Neural cell (in vitro differentiated cells): ENCODE results near the gene SNPH. TPM values are rescaled to one million over a fixed set of nuclear protein-coding genes. Genes with fewer than 3 reads are reported as not detected.

Experiments used
- H2AFZ ChIP-seq: fragments of 200-600, 300-800 bp; sonication (generic), shearing (Covaris generic); 2 replicates; pipeline ENCODE4 v1.6.0; 2014; ENCODE audit warnings: low read depth, mild to moderate bottlenecking, antibody characterized with exemption, low read length, moderate library complexity
- H3F3A ChIP-seq: fragments of 200-600 bp; shearing (Covaris generic); 2 replicates; pipeline ENCODE4 v1.6.1; 2016; ENCODE audit warnings: mild to moderate bottlenecking, moderate library complexity, mixed read lengths, antibody characterized with exemption, low read length; ENCODE audit not compliant: insufficient read depth, poor library complexity, severe bottlenecking
- H3K27ac ChIP-seq: fragments of 200-600, 300-800 bp; sonication (generic), shearing (Covaris generic); 2 replicates; pipeline ENCODE4 v1.5.1; 2014; ENCODE audit warnings: mild to moderate bottlenecking, low read length, moderate library complexity
- H3K27me3 ChIP-seq: fragments of 300-800, 200-600 bp; sonication (generic), shearing (Covaris generic); 2 replicates; pipeline ENCODE4 v1.6.0; 2014; ENCODE audit warnings: mild to moderate bottlenecking, low read depth, low read length, moderate library complexity; ENCODE audit not compliant: insufficient read depth
- H3K36me3 ChIP-seq: fragments of 300-800, 200-600 bp; sonication (generic), shearing (Covaris generic); 2 replicates; pipeline ENCODE4 v1.5.1; 2014; ENCODE audit warnings: mild to moderate bottlenecking, antibody characterized with exemption, low read length, moderate library complexity; ENCODE audit not compliant: insufficient read depth
- H3K4me2 ChIP-seq: fragments of 300-800, 200-600 bp; sonication (generic), shearing (Covaris generic); 2 replicates; pipeline ENCODE4 v1.6.0; 2014; ENCODE audit warnings: mild to moderate bottlenecking, low read length
- H3K4me3 ChIP-seq: fragments of 300-800, 200-600 bp; sonication (generic), shearing (Covaris generic); 2 replicates; pipeline ENCODE4 v1.5.1; 2014; ENCODE audit warnings: mild to moderate bottlenecking, low read length, moderate library complexity
- H3K79me2 ChIP-seq: fragments of 200-600 bp; shearing (Covaris generic); replicated peaks from 2 replicates; pipeline ENCODE4 v1.6.0; 2014; ENCODE audit warnings: mild to moderate bottlenecking, low read length, moderate library complexity; ENCODE audit not compliant: insufficient read depth
- H3K9ac ChIP-seq: fragments of 300-800, 200-600 bp; sonication (generic), shearing (Covaris generic); 2 replicates; pipeline ENCODE4 v1.6.1; 2016; ENCODE audit warnings: mild to moderate bottlenecking, low read length, mixed read lengths
- H3K9me2 ChIP-seq: fragments of 200-600 bp; shearing (Covaris generic); 2 replicates; pipeline ENCODE4 v1.6.1; 2016; ENCODE audit warnings: mild to moderate bottlenecking, low read length, mixed read lengths; ENCODE audit not compliant: insufficient read depth
- H3K9me3 ChIP-seq: fragments of 200-600, 300-800 bp; sonication (generic), shearing (Covaris generic); 2 replicates; pipeline ENCODE4 v1.6.1; 2016; ENCODE audit warnings: mild to moderate bottlenecking, mixed run types, low read length, moderate library complexity, mixed read lengths
- H4K20me1 ChIP-seq: fragments of 200-600 bp; shearing (Covaris generic); 2 replicates; pipeline ENCODE4 v1.6.1; 2016; ENCODE audit warnings: mild to moderate bottlenecking, mixed run types; ENCODE audit not compliant: insufficient read depth
- EP300 ChIP-seq: fragments of 450-650 bp; conservative IDR thresholded peaks from 2 replicates; pipeline ENCODE4 v1.6.1; 2014; ENCODE audit warnings: antibody characterized with exemption, mild to moderate bottlenecking, moderate library complexity; ENCODE audit not compliant: poor library complexity, severe bottlenecking
- EZH2 ChIP-seq: fragments of 200-600, 300-800 bp; shearing (Covaris generic), sonication (generic); IDR thresholded peaks from 2 replicates; pipeline ENCODE4 v1.6.1; 2014; ENCODE audit warnings: antibody characterized with exemption, low read length, borderline replicate concordance, mild to moderate bottlenecking; ENCODE audit not compliant: insufficient read depth, poor library complexity, severe bottlenecking
- MXI1 ChIP-seq: fragments of 450-650 bp; conservative IDR thresholded peaks from 2 replicates; pipeline ENCODE4 v1.6.1; 2014; ENCODE audit warnings: antibody characterized with exemption, mild to moderate bottlenecking; ENCODE audit not compliant: poor library complexity, severe bottlenecking
- POLR2AphosphoS5 ChIP-seq: IDR thresholded peaks from 2 replicates; pipeline ENCODE4 v1.6.1; 2012
- RAD21 ChIP-seq: fragments of 450-650 bp; conservative IDR thresholded peaks from 2 replicates; pipeline ENCODE4 v1.6.1; 2014; ENCODE audit warnings: antibody characterized with exemption, mild to moderate bottlenecking, moderate library complexity
- REST ChIP-seq: IDR thresholded peaks from 2 replicates; pipeline ENCODE4 v1.6.1; 2012; ENCODE audit warnings: borderline replicate concordance
- SMC3 ChIP-seq: fragments of 450-650 bp; conservative IDR thresholded peaks from 2 replicates; pipeline ENCODE4 v1.6.1; 2014; ENCODE audit warnings: antibody characterized with exemption, mild to moderate bottlenecking, moderate library complexity; ENCODE audit not compliant: poor library complexity
- TAF1 ChIP-seq: IDR thresholded peaks from 2 replicates; pipeline ENCODE4 v1.6.1; 2012; ENCODE audit warnings: low read depth
- polyA plus RNA-seq: library from polyadenylated mRNA; depleted of rRNA; stranded (reverse); fragments of >200 nt; gene quantifications from 2 replicates; pipeline ENCODE4 v1.2.3, GENCODE V29; 2014
- TF ChIP-seq, protein P1 (sequence below): fragments of 450-650 bp; IDR thresholded peaks from 2 replicates; pipeline ENCODE4 v1.5.1; 2014; ENCODE audit warnings: antibody characterized with exemption, mild to moderate bottlenecking, moderate library complexity; ENCODE audit not compliant: poor library complexity, severe bottlenecking

Gene SNPH
- polyA plus RNA-seq, 1 donor from 2014 or later, result 25.6 TPM

DNA sequence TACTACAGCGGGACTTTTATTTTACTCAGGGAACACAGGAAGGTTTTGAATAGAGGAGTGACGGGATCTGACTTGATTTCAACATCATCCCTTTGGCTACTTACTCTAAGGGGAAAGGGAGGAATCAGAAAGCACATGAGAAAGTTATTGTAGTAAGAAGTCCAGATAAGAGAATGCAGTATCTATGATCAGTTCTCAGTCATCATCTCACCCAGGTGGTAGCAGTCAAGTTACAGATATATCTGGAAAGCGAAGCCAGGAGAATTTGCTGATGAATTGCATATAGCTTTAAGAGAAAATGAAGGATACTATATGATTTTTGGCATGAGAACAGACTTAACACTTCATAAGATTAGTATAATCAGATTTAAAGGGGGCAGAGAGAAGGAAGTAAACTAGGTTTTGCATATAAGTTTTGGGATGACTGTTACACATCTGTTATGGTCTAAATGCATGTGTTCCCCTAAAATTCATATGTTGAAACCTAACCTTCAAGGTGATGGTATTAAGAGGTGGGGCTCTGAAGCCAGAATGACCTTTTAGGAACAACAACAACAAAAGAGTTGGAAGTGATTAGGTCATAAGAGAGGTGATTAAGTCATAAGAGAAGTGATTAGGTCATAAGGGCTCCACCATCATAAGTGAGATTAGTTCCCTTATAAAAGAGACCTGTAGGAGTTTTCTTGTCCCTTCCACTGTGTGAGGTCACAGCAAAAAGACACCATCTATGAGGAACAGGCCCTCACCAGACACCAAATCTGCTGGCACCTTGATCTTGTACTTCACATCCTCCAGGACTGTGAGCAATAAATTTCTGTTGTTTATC, 33.6 kb upstream of the SNPH start:
- H3F3A ChIP-seq, result no peaks in the 10 kb centered on the region
- H4K20me1 ChIP-seq, result no peaks in the 10 kb centered on the region
- no peak overlapping the region for H3K4me2 ChIP-seq
- no peak overlapping the region for H3K4me3 ChIP-seq
- H3K27ac ChIP-seq, result no peak overlapping the region
- H3K27me3 ChIP-seq, result peaks cover 3% of the 10 kb centered on the region
- H3K79me2 ChIP-seq, result no peaks in the 10 kb centered on the region
- H2AFZ ChIP-seq, result no peak overlapping the region
- no peaks in the 10 kb centered on the region for H3K9me3 ChIP-seq
- no peak for TF ChIP-seq EZH2
- no peaks in the 10 kb centered on the region for H3K9me2 ChIP-seq
- H3K9ac ChIP-seq, result no peak overlapping the region
- no peaks in the 10 kb centered on the region for H3K36me3 ChIP-seq

GRCh38 chr20:1240549-1240948, 25.5 kb upstream of the SNPH start:
- Histone ChIP-seq H4K20me1 (no peaks in the 10 kb centered on the region), H3K36me3 (no peaks in the 10 kb centered on the region), H3K4me2 (no peak overlapping the region), H2AFZ (no peak overlapping the region), H3K79me2 (no peaks in the 10 kb centered on the region), H3K4me3 (no peak overlapping the region), H3F3A (no peaks in the 10 kb centered on the region), H3K9ac (no peak overlapping the region), H3K27ac (no peak overlapping the region), H3K9me3 (no peaks in the 10 kb centered on the region), H3K9me2 (no peaks in the 10 kb centered on the region), H3K27me3 (no peaks in the 10 kb centered on the region)
- TF ChIP-seq, protein P1, sequence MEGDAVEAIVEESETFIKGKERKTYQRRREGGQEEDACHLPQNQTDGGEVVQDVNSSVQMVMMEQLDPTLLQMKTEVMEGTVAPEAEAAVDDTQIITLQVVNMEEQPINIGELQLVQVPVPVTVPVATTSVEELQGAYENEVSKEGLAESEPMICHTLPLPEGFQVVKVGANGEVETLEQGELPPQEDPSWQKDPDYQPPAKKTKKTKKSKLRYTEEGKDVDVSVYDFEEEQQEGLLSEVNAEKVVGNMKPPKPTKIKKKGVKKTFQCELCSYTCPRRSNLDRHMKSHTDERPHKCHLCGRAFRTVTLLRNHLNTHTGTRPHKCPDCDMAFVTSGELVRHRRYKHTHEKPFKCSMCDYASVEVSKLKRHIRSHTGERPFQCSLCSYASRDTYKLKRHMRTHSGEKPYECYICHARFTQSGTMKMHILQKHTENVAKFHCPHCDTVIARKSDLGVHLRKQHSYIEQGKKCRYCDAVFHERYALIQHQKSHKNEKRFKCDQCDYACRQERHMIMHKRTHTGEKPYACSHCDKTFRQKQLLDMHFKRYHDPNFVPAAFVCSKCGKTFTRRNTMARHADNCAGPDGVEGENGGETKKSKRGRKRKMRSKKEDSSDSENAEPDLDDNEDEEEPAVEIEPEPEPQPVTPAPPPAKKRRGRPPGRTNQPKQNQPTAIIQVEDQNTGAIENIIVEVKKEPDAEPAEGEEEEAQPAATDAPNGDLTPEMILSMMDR, result no peak
- TF ChIP-seq EZH2 (no peak), POLR2AphosphoS5 (no peak), MXI1 (no peak), TAF1 (no peak), RAD21 (no peak), SMC3 (no peak), REST (no peak), EP300 (no peak)
